PFSK-1 (cell line): Measurements from ENCODE around the gene AUTS2.

ENCODE experiments used
- FOXP2 ChIP-seq: optimal IDR thresholded peaks from 2 replicates; pipeline ENCODE3; 2011; ENCODE audit warnings: borderline replicate concordance, control low read depth, inconsistent platforms; ENCODE audit not compliant: insufficient read depth; ENCODE audit errors: extremely low read length, extremely low read depth
- POLR2AphosphoS5 ChIP-seq: IDR thresholded peaks from 2 replicates; pipeline ENCODE4 v1.6.1; 2012; ENCODE audit warnings: low read depth, mild to moderate bottlenecking, control low read depth, low read length, moderate library complexity
- REST ChIP-seq, 2 experiments: IDR thresholded peaks; 2 replicates each; pipeline versions ENCODE4 v1.6.1 to v1.8.0; 2011 to 2012; ENCODE audit warnings: low read depth in 2 of 2, low read length in 2 of 2, control low read depth in 1 of 2, inconsistent platforms in 1 of 2, mild to moderate bottlenecking in 1 of 2, moderate library complexity in 1 of 2; ENCODE audit not compliant: insufficient read depth in 1 of 2
- SIN3A ChIP-seq: IDR thresholded peaks from 2 replicates; pipeline ENCODE4 v1.6.1; 2012; ENCODE audit warnings: mild to moderate bottlenecking, low read length, moderate library complexity, borderline replicate concordance; ENCODE audit not compliant: insufficient read depth
- TAF1 ChIP-seq: IDR thresholded peaks from 2 replicates; pipeline ENCODE4 v1.6.1; 2012; ENCODE audit warnings: low read length, control low read depth, borderline replicate concordance; ENCODE audit not compliant: insufficient read depth

AUTS2 gene

GRCh38 chr7:69596723-69597277 is 1.5 kb upstream of the AUTS2 start:
- TF ChIP-seq POLR2AphosphoS5 (no peak), FOXP2 (no peak), TAF1 (no peak), REST (IDR thresholded peaks at IDR 0.05; ENCODE audit: insufficient read depth in 1 of 2, low read depth in 2 of 2, low read length in 2 of 2) (no peak), SIN3A (no peak)

- TF ChIP-seq POLR2AphosphoS5, result no peak
- TF ChIP-seq TAF1, result no peak
- TF ChIP-seq FOXP2, result no peak
- no peak for TF ChIP-seq REST (IDR thresholded peaks at IDR 0.05; ENCODE audit: insufficient read depth in 1 of 2, low read depth in 2 of 2, low read length in 2 of 2)
- no peak for TF ChIP-seq SIN3A
These were observed 798 bp upstream of the AUTS2 start for GRCh38 chr7:69597278-69598076.

GRCh38 chr7:69598487-69599285 is 411 bp downstream of the AUTS2 start:
- TF ChIP-seq REST (IDR thresholded peaks at IDR 0.05; ENCODE audit: insufficient read depth in 1 of 2, low read depth in 2 of 2, low read length in 2 of 2), result no peak; a peak in 1 of 4 replicates
- TF ChIP-seq TAF1, result no peak
- no peak for TF ChIP-seq FOXP2
- TF ChIP-seq POLR2AphosphoS5, result no peak
- TF ChIP-seq SIN3A, result no peak; the same call in 1 of the 2 replicates

GRCh38 chr7:69599286-69599954 is 1.1 kb downstream of the AUTS2 start:
- TF ChIP-seq POLR2AphosphoS5 (no peak), SIN3A (no peak), REST (IDR thresholded peaks at IDR 0.05; ENCODE audit: insufficient read depth in 1 of 2, low read depth in 2 of 2, low read length in 2 of 2) (no peak), FOXP2 (no peak), TAF1 (no peak)
